ENCODE results near the gene OR5H1.
"Not testable (repeated sequence)": the region's sequence is repeated elsewhere in the genome, so short reads cannot be mapped to it uniquely, and the experiment has no call there.

The OR5H1 gene

DNA sequence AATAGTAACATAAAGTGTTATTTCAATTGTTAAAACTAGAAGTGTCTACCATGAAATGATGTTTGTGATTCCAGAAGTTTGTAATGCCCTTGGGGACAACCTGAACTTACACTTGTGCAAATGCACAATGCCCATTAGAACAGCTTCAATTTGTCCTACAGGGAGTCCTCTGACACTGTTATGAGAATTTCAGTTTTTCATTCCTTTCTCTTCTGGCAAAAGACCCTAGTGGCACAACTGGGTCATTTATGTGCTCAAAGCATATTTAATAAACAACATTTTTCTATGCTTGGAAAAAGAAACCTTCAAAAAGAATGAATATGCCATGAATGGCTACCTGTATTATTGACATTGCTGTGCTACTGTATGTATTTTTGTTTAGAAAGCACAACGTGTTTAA is at the start of gene OR5H1:
Gene OR5H1 (plus strand): TSS at position 301 of the 400 bp plus-strand sequence. CDS start 1,977 bp downstream, outside the sequence.
- DNase-seq: no peak

DNA sequence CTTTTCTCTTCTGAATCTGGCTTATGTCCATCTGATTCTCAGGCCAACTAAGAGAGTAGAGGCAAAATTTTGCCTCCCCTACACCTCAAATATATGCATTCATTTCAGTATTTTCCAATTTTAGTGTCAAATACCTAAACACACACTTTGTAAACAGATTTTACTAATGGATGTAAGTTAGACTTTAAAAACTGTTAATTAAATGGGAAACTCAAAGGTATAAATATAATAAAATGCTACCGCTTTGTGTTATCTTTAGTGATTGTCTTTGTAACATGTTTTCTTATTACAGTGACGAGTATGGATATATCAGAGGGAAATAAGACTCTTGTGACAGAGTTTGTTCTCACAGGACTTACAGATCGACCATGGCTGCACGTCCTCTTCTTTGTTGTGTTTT is 43.6 kb upstream of the OR5H1 start, which contains the start of gene OR5AC2:
Gene OR5AC2 (plus strand): TSS at position 301 of the 400 bp plus-strand sequence. CDS start 0 bp downstream, at position 301.
- DNase-seq: no peak

DNA sequence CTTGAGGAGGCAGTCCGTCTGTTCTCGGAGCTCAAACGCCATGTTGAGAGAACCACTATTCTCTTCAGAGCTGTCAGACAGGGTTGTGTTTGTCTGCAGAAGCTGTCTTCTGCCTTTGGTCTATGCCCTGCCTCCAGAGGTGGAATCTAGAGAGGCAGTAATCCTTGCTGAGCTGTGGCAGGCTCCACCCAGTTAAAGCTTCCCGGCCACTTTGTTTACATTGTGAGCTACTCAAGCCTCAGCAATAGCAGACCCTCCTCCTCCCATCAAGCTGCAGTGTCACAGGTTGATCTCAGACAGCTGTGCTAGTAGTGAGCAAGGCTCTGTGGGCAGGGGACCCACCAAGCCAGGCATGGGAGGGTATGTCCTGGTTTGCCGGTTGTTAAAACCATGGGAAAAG is 34.6 kb upstream of the OR5H1 start:
- no peak for DNase-seq

DNA sequence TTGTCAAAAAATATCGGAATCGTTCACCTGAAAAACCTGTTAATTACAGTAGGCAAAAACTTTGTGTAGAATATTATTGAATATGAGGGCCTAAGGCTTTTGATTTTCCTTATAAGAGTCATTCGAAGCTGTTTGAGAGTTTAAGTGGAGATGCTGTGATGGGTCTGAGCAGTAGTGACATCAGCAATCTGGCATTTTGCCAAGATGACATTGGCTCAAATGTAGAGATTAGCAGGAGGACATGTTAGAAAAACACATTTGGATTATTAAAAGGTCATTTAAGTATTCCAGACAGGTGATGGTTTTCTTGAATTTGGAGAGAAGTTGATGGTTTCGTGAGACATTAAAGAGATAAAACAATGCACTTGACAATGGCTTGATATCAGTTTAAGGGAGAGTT is 30.7 kb upstream of the OR5H1 start:
- no peak for DNase-seq

DNA sequence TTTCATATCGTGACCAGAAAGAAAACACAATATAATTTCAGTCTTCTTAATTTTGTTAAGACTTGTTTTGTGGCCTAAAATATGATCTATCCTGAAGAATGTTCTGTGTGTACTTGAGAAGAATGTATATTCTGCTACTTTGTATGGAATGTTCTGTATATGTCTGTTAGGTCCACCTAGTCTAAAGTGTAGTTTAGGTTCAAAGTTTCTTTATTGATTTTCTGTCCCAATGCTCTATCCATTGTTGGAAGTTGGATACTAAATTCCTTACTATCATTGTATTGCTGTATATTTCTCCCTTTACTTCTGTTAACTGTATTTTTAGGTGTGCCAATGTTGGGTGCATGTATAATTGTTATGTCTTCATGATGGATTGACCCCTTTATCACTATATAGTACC is 22.4 kb upstream of the OR5H1 start:
- DNase-seq: no peak

GRCh38 chr3:98109807-98110549 is 20.5 kb upstream of the OR5H1 start:
- DNase-seq: no peak

GRCh38 chr3:98110550-98110908 is 20.0 kb upstream of the OR5H1 start:
- no peak for DNase-seq

GRCh38 chr3:98114264-98114663 is 16.3 kb upstream of the OR5H1 start:
- DNase-seq: no peak

DNA sequence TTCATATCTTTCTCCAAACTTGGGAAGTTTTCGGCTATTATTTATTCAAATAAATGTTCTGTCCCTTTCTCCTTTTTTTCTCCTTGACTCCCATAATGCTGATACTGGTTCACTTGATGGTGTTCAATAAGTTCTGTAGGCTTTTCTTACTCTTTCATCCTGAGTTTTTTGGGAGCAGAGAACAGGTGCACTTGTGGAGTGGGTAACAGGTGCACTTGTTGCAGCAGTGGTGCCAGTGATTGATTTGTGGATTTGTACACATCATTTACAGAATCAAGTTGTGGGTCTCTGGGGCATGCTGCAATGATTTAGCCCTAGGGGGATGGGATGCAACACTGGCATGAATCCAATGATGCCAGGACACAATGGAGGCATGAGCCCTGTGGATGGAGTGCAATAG is 14.8 kb upstream of the OR5H1 start:
- no peak for DNase-seq

- DNase-seq: no peak
Measured at GRCh38 chr3:98136631-98137030, 6.1 kb downstream of the OR5H1 start.

DNA sequence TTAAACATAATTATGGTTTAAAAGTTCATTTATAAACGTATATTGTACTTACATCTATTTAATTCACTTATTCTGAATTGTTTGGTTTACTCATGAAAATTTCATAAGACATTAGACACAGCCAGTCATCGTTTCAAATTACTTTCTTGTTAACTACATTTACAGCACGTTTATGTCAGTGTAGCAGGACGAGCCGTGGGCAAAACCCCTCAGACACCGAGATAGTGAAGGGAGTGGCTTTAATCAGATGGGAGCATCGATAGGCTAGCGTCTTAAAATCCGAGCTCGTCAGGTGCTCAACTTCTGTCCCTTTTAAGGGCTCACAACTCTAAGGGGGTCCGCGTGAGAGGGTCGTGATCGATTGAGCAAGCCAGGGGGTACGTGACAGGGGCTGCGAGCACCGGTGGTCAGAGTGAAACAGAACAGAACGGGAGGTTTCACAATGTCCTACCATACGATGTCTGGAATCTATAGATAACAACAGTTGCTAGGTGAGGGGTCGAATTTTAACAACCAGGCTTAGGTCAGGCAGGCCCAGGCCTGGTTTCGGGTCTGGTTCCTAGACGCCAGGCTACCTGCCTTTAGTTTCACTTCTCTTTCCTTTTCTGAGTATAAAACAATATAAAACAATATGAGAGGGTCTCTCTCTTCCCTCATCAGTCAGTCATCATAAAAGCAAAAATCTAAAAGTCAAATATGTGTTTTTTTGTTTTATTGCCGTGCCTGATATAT is 7.5 kb downstream of the OR5H1 start:
- DNase-seq: not testable (repeated sequence)

DNA sequence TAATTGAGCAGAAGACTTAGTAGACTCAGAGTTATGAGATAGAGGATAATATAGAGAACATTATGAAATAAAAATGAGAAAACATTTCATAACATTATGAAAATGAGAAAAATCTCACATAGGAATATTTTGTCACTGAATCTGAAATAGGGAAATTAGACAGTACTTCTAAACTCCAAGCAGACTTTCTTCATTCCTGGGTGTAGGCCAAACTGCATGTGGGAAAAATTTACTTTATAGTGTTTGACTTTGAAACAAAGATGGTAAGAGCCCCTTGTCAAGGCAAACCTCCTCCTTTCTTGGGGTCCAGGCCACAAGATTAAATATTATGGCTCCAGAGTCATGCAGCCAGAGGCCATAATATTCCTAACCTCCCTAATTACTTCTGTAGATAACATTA is 10.0 kb downstream of the OR5H1 start:
- no peak for DNase-seq

GRCh38 chr3:98147179-98147578 is 16.7 kb downstream of the OR5H1 start, which contains the start of gene OR5H14:
OR5H14 (plus strand) TSS chr3:98147479; CDS start chr3:98149386, 1,907 bp downstream.
- DNase-seq: no peak

- no peak for DNase-seq
Measured at GRCh38 chr3:98148751-98149150, 18.2 kb downstream of the OR5H1 start.

GRCh38 chr3:98149456-98149855 is 18.9 kb downstream of the OR5H1 start:
- DNase-seq: not testable (repeated sequence)

DNA sequence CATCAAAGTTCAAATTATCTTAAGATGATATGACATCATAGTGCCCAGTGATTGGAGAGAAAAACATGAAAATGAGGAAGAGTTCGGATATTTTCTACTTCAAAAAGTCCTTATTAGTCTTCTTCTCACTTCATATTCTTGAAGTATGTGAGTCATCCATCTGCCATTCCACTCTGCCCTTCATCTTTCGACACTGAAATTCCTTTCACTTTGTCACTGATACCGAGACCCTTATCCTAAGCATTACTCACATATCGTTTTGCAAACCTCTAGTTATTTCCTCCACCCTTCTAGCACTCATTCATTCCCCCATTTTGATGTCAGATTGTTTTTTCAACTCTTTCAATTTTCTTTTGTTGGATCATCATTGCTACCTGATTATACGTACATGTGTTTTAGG is 20.7 kb downstream of the OR5H1 start:
- DNase-seq: no peak

DNA sequence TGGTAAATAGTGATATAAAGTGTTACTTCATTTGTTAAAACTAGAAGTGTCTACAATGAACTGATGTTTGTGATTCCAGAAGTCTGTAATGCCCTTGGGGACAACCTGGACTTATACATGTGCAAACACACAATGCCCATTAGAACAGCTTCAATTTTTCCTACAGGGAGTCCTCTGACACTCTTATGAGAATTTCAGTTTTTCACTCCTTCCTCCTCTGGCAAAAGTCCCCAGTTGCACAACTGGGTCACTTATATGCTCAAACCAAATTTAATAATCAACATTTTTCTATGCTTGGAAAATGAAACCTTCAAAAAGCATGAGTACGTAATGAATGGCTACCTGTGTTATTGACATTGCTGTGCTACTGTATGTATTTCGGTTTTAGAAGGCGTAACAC is 35.9 kb downstream of the OR5H1 start, which contains the start of gene OR5H15:
Gene OR5H15 (plus strand): TSS at position 301 of the 400 bp plus-strand sequence. CDS start 2,004 bp downstream, outside the sequence.
- DNase-seq: no peak

DNA sequence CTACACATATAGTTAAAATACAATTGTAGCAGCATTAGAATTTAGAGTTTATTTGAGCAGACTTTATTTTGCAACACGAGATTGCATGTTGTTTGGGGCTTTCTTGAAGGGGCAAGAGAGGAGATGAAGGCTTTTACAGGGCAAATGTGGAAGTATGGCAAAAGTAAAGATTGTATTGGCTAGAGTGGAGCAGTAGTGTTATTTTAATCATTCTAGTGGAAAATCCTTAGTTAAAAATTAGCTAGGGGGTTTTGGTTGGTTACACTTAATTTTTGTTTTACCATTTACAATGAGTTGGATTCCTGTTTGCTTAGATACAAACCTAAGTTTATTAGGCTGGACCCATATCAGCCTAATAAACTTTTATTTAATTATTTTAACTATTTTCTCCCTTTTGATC is 40.5 kb downstream of the OR5H1 start:
- DNase-seq: no peak

DNA sequence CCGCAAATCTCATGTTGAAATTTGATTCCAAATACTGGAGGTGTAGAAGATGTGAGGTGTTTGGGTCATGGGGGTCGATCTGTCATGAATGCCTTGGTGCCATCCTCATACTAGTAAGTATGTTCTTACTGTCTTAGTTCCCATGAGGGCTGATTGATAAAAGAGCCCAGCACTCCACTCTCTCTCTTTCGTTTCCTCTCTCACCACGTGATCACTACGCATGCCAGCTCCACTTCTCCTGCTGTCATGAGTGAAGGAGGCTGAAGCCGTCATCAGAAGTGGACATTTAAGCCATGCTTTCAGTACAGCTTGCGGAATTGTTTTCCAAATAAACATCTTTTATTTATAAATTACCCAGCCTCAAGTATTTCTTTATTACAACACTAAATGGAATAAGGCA is 42.1 kb downstream of the OR5H1 start:
- no peak for DNase-seq

DNA sequence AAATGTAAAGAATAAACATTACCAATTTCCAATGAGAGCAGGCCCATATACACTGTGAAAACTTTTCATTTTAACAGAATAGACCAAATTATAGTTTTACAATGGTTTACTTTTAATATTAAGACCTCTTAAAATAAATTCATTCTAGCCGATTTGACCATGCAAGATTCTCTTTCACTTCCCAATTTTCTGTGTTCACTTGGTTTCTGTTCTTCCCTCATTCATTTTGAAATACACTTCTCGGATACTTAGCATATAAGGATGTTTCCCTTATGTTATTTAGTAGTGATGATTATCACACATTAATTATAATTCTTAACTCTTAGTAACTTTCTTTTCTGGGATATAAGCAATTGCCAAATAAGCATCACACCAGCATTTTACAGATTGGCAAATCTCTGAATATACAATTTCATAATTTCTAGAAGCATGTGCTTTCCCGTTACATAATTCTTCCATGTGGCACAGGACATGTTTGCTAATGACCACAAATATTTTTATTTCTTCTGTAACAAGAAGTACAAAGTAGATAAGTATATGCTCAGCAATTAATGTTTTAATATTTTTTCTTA is 49.9 kb downstream of the OR5H1 start:
- no peak for DNase-seq

GRCh38 chr3:98182196-98182595 is 51.7 kb downstream of the OR5H1 start:
- no peak for DNase-seq

DNA sequence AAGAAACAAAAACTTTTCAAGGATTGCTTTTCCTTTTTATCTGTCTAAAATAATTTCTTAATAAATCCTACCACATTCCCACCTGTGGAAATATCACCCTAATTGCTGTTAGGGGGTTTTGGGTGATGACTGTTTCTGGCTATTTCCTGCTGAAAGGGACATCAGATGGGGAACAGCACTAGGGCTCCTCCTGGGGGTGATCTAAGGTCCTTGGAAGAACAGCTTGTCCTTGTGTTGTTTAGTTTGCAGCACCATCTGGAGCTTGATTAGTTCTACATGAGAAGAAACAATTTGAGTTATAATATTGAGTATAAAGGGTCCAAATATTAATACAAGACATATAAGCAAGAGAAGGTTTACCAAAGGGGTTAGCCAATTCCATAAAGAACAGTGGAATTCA is 54.7 kb downstream of the OR5H1 start:
- DNase-seq: no peak
